D341Med (cell line): ENCODE measurements around the gene POFUT1.
"Not testable (repeated sequence)": the region's sequence is repeated elsewhere in the genome, so short reads cannot be mapped to it uniquely, and the experiment has no call there.

Source experiments
- DNase-seq: peaks from one replicate; pipeline ENCODE4 v3.0.0; 2012; ENCODE audit warnings: low spot score

POFUT1 gene

DNA sequence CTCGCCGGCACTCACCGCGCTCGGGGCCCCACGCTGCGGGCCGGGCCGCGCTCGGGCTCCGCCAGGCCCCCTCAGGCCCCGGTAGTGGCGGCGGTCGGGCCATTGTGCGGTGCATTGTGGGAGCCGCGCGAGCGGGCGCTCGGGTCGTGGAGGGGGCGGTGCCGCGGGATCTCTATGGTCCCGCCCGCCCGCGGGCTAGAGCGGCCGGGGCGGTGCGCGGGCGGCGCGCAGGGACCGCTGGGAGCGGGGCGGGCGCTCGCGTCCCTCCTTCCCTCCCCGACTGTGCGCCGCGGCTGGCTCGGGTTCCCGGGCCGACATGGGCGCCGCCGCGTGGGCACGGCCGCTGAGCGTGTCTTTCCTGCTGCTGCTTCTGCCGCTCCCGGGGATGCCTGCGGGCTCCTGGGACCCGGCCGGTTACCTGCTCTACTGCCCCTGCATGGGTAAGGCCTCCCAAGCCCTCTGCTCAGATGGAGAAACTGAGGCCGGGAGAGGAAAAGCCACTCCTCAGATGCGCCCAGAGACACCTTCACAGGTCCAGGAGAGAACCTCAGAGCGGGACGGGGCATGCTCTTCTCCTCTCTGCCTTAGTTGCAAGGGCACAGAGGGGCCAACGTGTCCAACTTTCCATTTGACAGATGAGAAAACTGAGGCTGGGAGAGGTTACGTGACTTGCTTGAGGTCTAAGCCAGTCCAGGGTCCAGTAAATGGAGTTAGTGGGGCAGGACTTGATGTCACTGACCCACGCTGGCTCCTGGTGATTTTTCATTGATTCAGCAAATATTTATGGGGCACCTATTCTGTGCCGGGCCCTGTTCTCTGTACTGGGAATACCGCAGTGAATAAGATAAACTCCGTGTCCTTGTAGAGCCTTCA, at the start of gene POFUT1, which contains the start of gene PLAGL2:
POFUT1 (plus strand) TSS at position 255 of the 873 bp plus-strand sequence; CDS start at position 317, 62 bp downstream.
PLAGL2 (minus strand) TSS at position 118 of the 873 bp plus-strand sequence. CDS start 5,565 bp downstream, outside the sequence.
- DNase-seq = peak; percentile 99

GRCh38 chr20:32158351-32158750, 49.3 kb upstream of the POFUT1 start:
- no peak for DNase-seq

DNA sequence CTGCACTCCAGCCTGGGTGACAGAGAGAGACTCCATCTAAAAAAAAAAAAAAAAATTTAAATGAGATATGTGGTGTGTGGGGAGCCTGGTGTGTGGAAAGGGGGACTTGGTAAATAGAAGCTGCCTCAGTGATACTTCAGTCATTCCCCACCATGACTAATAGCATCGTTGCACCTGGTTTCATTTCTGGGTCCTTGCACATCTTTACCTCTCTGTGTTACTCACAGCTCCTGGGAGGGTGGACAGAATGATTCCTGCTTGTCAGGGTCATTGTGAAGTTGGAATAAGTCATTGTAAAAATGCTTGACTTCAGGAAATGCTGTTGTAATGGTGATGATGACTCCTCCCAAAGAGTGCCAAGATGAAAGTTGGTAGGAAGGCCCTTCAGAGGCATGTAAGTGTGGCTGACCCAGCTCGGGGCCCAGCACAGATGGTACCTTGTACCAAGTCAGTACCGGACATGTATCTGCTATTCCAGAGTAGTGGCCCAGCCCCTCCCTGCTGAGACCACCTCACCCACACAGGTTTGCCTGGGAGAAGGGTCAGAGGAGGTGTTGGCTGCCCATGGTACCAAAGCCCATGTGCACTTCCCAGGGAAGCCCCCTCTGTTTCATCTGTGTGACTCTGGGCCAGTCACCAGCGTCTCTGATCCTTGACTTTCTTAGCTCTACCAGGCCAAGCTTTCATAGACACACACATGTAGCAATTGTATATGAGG, 48.6 kb upstream of the POFUT1 start:
- DNase-seq = no peak

DNA sequence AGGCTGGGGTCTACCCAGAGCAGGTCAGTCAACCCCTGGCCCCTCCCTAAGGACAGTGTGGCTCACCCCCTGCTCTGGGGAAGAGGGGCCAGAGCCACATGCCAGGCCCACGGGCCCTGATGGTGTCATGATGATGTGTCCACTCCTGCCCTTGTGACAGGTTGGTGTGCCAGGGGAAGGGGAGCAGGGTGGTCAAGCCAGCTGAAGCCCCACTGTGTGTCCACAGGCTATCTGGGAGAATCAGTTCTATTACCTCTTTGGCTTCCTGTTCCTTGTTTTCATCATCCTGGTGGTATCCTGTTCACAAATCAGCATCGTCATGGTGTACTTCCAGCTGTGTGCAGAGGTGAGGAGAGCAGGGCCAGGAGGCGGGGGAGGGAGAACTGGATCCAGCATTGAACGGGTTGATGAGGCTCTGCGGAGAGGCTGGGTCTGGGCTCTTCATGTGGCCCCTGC, 47.9 kb upstream of the POFUT1 start:
- DNase-seq = no peak

DNA sequence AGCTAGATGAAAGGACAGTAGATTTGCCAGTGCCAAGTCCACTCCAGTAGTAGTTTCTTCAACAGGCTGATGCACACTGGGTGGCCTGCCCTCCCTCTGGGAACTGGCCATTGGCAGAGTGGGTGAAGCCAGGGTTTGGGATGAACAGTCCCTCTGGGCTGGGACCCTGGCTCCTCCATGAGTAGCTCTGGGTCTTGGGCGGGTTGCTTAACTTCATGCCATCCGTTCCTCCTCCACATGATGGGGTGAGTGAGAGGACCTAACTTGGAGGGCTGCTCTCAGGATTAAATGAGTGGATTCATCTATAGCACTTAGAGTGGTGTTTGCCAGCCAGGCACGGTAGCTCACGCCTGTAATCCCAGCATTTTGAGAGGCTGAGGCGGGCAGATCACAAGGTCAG, 47.3 kb upstream of the POFUT1 start:
- no peak for DNase-seq

DNA sequence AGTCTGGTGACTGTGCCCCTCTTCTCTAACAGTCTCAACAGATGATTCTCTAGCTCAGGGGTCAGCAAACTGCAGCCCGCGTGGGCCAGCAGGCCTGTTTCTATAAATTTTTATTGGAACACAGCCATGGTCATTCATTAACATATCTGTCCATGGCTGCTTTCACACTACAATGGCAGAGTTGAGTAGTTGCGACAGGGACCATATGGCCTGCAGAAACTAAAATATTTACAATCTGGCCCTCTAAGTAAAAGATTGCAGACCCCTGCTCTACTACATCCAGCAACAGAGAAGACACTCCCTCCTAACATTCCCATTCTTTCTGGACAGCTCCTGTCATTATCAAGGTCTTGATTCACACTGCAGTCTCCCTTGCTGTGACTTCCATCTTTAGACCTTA, 45.3 kb upstream of the POFUT1 start:
- DNase-seq = no peak

GRCh38 chr20:32163951-32164350, 43.7 kb upstream of the POFUT1 start:
- DNase-seq = no peak

- DNase-seq = no peak
Observed at GRCh38 chr20:32164984-32165735, 42.5 kb upstream of the POFUT1 start.

DNA sequence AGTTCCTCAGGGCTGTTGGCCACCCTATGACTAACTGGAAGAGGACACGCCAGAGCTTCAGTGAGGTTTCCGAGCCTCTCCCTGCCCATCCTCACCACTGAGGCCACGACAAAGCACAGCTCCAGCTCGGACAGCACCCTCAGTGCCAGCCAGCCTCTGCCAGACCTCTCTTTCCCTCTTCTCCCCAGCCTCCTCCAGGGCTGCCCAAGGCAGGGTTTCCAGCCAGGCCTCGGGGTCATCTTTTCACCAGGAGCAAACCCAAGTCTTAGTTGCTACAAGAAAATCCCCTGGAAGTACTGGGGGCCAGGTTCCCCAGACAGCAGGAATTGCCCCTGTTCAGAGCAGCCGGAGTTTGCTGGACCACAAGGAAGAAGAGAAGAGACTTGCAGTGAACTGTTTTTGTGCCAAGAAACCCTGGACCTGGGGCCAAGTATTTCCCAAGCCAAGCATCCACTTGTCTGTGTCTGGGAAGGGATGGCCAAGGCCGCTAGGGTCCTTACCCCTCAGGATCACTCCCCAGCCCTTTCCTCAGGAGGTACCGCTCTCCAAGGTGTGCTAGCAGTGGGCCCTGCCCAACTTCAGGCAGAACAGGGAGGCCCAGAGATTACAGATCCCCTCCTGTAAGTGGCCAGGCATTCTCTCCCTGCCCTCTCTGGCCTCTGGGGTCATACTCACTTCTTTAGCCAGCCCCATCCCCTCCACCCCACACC, 41.7 kb upstream of the POFUT1 start:
- DNase-seq = no peak

DNA sequence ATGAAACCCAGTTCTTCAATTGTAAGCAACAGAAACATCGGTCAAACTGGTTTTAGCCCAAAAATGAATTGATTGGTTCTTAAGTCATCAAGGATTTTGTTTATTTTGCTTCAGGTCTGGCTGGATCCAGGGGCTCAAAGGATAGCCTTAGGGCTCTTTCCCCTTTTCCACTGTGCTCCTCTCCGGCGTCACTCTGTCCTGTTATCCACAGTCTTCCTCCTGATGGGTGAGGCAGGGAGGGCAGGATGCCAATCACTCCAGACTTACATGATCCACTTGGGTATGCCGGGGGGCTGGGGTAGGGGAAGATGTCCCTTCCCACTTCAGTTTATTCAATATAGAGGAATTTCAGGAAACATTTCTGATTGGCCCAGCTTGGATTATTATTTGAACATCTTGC, 40.1 kb upstream of the POFUT1 start:
- no peak for DNase-seq

DNA sequence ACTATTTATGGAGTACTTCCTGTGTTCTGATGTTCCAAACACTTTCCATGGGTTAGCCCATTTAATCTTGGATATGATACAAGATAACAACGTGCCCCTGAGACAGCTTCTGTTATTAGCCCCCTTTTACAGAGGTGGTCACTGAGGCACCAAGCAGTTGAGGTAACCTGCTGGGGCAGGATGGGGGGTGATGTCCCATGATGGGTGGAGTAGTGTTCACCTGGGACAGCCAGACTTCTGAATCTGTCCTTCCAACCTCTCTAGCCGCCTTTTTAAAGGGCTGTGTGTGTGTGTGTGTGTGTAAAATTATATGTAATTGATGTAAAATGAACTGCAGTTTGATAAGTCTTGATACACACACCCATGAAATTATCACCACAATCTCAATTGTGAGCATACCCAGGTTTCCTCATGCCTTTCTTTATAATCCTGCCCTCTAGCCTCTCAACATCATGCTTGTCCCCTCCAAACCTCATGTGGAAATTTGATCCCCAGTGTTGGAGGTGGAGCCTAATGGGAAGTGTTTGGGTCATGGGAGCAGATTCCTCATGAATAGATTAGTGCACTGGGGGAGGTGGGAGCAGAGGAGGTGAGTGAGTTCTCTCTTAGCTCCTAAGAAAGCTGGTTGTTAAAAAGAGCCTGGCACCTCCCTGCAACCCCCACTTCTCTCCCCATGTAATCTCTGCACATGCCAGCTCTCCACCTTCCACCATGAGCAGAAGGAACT, 39.3 kb upstream of the POFUT1 start:
- no peak for DNase-seq

- not testable (repeated sequence) for DNase-seq
Observed at GRCh38 chr20:32177696-32178095, 30.0 kb upstream of the POFUT1 start.

GRCh38 chr20:32179515-32179914, 28.2 kb upstream of the POFUT1 start:
- peak; percentile 56 for DNase-seq

GRCh38 chr20:32179934-32180333, 27.7 kb upstream of the POFUT1 start:
- DNase-seq = no peak

DNA sequence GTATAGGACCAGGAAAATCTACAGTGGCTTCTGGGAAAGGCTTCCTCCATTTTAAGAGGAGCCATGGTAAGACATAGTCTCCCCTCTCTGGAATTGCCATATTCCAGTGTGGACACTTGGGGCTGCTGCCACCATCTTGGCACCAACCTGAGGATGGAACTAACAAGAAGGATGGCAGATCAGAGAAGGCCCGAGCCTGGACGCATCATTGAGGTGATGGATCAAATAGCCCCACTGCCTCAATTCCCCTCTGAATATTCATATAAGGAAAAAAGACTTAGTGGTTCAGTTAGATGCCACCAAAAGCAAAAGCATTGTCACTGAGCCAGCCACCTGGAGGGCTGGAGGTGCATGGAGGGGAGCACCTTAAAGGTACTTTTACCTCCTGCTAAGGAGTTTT, 26.1 kb upstream of the POFUT1 start:
- DNase-seq = no peak

DNA sequence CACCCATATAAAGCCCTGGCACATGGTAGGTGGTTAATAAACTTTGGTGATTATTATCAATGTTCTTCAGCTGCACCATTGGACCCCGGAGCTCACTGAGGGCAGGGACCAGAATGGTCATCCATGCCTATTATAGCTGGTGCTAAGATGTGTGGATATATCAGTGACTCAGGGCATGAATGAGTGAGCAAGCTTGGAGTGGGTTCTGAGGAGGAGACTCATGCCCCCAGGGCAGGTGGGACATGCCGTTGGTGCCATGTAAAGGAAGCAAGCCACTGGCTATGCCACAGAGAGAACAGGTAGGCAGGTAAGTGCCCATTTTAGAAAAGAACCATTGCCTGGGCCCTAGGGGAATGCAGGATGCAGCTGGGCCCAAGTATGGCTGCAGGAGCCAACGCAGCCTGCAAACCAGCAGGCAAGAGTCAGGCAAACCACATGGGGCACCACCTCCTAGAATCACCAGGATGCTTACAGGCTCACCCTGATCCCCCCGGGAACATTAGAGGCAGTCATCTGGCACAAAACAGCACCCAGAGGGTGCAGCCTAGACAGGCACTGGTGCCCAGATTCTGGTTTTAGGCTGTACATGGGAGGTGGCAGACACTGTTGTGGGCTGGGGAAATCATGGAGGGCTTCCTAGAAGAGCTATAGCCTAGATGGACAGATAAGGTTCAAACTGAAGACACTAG, 23.6 kb upstream of the POFUT1 start:
- DNase-seq = no peak

GRCh38 chr20:32184961-32185603, 22.6 kb upstream of the POFUT1 start:
- no peak for DNase-seq

DNA sequence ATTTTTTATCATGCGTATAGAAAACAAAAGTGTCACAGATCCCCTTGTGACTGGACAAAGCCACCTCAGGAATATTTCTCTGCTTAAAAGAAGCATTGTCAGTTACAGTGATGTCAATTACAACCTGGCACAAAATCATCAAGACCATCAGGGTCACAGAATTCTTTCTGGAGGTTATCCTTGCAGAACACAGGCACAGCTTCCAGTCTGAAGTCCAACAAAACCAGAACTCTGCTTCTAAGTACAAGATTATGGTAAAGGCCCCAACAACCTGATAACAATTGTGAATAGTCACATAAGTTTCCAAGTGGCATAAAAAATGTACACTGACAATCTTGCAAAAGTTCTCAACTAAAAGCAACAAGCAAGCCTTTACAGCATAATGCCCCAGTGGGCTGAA, 21.2 kb upstream of the POFUT1 start:
- DNase-seq = no peak

DNA sequence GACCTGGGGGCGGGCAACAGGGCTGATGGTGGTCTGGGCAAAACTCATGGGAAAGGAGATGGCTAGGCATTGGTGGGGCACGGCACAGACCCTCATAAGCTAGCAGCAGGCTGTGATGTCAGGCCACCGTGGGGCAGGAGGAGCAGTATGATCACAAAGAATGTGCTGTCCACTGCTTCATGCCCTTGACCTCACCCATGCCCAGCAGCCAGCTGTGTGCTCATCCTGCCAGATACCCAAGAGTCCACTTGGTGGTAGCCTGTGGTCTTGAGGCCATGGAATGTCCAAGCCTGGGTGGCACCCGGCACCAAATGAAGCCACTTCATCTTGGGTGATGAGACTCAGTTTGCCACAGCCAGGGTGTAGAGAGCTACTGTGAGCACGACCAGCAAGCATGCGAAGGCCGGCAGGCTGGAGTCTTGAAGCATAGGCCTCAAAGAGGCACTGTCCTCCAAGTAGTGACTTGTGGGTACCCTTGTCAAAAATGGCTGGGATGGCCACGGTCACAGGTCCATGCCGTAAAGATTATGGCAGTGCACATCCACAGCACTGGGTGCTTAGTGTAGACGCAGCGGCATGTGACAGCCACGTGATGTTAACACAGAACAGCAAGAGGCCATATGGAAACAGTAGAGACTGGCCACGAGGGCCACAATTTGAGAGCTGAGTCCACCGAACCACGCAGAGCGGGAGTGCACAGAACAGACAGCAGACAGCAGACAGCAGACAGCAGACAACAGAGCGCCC, 19.1 kb upstream of the POFUT1 start:
- DNase-seq = no peak
